GM21825 (cell line): ENCODE data around the gene CTDP1.

Source experiments
- ATAC-seq: cut with Tn5 transposase; IDR thresholded peaks from one replicate; pipeline ENCODE4 v1.9.1; 2021; ENCODE audit warnings: mild to moderate bottlenecking, moderate library complexity; ENCODE audit not compliant: unreplicated experiment

CTDP1 gene

GRCh38 chr18:79754831-79755351 is 75.3 kb downstream of the CTDP1 start:
- ATAC-seq, result no peak

- ATAC-seq, result no peak
Observed at GRCh38 chr18:79755496-79756142, 76.0 kb downstream of the CTDP1 start.

DNA sequence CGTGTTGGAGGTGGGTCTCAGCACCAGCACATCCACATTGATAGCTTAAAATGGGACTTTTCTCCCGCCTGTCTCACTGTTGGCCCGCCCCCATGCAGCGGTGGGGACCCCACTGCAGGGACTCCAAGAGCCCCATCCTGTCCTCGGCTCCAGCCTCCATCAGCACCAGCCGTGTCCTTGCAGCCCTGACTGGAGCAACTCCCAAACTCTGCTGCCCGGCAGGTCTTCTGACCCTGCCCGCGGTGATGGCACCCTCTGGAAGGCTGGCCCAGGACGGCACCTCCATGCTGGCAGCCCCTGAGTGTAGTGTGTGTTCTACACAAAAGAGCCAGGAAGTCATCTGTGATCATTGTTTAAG is 76.5 kb downstream of the CTDP1 start:
- ATAC-seq, result no peak

DNA sequence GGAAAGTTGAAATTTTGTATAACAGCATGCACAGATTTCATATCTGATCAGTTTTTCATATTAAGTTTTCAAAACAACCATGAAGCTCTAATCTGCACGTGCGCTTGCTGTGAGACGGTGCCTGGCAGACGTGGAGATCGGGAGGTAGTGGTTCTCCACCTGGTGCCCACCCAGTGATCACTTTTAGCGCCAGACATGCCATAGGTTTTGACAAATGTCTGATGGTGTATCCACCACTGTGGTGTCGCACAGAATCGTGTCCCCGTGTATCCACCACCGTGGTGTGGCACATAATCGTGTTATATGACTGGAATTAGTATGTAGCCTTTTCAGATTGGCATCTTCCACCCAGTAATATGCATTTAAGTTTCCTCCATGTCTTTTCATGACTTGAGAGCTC is 77.2 kb downstream of the CTDP1 start:
- no peak for ATAC-seq

DNA sequence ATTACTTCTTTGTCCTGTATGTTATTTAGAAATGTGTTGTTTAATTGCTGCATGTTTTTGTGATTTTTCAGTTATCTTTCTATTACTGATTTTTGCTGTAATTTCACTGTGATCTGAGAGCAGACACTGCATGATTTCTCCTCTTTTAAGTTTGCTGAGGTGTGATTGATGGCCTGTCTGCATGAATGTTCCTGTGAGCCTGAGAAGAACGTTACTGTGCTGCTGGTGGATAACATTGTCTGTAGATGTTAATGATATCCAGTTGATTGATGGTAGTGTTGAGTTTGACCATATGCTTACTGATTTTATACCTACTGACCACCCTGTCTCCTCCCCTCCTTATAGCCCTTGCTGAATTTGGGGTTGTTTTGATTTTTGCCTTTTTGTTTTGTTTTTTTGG is 80.7 kb downstream of the CTDP1 start:
- ATAC-seq, result no peak

DNA sequence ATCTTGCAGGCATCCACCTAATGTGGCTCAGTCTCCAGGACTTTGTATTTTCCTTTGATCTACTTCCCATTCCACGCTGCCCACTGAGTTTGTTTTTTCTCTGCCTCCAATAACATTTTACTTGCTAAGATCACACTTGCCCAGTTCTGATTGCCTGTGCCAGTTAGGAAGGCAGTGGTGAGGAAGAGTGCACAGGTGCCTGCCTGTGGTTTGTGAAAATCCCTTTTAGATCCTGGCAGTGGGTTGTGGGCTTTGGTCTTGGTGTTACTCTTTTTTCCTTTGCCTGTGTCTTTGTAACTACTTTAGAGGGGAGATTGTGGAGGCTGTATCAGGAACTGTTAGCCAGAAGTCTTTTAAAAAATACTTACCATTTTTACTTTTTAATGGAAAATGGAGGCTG is 81.3 kb downstream of the CTDP1 start:
- no peak for ATAC-seq

DNA sequence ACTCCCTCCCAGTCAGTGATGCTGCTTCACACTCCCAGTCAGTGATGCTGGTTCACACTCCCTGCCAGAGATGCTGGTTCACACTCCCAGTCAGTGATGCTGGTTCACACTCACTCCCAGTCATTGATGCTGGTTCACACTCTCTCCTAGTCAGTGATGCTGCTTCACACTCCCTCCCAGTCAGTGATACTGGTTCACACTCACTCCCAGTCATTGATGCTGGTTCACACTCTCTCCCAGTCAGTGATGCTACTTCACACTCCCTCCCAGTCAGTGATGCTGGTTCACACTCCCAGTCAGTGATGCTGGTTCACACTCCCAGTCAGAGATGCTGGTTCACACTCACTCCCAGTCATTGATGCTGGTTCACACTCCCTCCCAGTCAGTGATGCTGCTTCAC is 83.8 kb downstream of the CTDP1 start:
- no peak for ATAC-seq

DNA sequence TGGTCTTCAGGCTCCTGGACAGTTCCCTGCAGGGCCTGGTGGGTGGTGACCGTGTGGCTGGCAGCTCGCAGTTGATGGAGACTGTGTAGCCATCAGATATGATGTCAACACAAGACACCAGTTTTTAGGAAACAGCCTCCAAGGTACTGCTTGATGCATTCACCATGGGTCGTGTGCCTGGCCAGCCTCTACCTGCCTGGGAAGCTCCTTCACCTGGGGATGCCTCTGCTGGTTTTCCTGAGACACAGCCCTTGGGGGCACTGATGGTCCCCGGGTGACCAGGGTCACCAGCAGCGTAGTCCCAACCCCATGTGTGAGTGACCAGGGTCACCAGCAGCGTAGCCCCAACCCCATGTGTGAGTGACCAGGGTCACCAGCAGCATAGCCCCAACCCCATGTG is 84.5 kb downstream of the CTDP1 start:
- ATAC-seq, result no peak

DNA sequence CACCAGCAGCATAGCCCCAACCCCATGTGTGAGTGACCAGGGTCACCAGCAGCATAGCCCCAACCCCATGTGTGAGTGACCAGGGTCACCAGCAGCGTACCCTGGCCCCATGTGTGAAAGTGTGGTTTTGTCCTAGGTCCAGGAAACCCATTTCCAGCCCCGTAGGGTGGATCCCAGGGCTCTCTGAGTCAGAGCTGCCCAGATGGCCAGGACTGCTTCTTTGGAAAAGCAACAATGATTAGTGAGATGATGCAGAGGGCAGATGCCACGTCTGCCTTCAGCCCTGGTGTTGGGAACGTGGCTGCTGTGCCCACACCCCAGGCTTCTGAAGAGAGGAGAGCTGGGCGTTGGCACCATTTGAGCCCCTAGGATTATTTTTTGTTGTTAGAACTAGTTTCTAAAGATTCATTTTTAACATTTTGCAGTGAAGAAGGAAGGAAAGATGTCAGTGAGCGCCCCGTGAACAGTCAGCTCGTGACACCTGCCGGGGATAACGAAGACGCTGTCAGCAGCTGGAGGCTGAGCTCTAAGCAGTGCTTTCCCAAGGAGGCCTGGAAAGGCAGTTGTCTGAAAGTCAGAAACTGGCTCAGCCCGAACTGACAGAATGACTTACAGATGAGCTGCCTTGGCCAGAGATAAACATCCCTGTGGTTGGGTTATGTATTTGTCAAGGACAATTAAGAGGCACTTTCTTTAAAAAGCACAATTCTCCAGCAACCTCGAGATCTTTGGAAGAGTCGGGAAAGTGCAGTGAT is 86.1 kb downstream of the CTDP1 start:
- no peak for ATAC-seq

DNA sequence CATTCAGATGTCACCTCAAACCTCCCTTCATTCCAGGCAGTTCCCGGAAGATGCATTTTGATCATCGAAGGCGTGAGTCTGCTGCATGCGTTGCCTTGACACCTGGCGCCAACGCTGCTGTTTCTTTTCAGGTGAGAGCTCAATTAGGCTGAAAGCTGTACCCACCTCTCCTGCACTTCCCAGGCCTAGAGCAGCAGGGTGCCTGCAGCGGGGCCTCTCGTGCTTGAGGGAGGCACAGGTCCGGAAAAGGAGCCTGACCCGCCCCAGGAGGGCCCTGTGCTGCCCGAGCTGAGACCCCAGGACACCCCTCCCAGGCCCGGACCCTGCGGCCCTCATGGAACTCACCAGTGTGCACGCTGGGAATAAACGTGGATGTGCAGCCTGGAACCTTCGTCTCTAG is 86.7 kb downstream of the CTDP1 start:
- ATAC-seq, result no peak

GRCh38 chr18:79768745-79769144 is 89.1 kb downstream of the CTDP1 start:
- ATAC-seq, result no peak

DNA sequence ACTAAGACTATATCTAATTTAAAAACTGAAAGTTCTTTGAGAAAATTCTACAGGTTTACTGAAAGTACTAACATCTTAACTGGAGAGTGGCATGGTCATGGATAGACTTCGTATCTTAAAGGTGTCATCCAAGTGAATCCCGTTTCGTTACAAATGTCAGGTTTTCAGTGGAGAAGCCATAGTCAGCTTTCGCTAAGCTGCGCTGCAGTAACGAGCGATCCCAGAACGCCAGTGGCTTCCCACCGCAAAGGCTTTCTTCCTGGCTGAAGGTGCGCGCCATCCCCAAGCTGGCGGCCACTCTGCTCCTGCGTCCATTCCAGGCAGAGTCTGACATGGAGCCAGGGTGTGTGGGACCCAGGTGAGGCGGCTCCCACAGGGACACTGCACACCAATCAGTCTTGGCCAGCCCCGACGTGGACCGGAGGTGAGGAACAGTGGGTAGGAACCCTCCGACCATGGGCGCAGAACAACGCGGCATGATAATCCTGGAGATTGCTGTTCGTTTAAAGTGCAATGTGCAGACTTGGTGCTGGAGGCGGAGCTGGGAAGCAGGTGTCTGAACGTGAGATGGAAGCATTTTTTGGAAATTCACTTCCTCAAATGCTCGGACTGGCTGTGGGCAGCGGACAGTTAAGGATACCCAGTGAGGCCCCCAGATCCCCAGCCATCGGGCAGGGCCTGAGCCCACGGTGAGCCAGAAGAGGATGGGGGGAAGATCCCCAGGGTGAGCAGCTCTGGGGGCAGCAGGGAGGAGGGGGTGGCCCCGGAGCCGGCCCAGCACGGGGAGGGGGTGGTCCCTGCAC is 90.3 kb downstream of the CTDP1 start:
- ATAC-seq, result no peak

DNA sequence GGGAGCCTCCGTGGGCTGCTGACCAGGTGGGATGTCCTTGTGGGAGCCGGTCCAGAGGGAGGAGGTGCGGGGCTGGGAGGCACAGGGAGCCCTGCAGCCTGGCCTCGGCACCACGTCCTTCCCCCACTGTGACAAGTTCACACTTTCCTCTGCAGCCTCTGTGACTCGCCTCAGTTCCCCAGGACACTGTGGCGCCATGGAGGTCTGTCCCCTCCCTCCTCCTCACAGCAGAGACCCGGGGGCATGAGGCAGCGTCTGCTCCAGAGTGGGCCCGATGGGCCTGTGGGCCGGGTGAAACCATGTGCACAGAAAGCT is 90.9 kb downstream of the CTDP1 start:
- ATAC-seq, result no peak

DNA sequence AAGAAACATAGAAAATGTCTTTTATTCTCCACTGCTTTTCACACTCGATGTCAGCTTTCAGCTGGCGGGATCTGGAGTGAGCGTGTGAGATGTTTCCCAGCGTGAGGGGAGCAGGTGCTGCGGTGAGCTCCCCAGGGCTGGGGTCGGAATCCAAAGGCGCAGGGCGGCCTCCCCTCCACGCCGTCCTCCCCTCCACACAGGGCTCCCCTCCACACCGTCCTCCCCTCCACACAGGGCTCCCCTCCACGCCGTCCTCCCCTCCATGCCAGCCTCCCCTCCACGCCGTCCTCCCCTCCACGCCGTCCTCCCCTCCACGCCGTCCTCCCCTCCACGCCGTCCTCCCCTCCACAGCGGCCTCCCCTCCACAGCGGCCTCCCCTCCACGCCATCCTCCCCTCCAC is 91.2 kb downstream of the CTDP1 start:
- ATAC-seq, result no peak

DNA sequence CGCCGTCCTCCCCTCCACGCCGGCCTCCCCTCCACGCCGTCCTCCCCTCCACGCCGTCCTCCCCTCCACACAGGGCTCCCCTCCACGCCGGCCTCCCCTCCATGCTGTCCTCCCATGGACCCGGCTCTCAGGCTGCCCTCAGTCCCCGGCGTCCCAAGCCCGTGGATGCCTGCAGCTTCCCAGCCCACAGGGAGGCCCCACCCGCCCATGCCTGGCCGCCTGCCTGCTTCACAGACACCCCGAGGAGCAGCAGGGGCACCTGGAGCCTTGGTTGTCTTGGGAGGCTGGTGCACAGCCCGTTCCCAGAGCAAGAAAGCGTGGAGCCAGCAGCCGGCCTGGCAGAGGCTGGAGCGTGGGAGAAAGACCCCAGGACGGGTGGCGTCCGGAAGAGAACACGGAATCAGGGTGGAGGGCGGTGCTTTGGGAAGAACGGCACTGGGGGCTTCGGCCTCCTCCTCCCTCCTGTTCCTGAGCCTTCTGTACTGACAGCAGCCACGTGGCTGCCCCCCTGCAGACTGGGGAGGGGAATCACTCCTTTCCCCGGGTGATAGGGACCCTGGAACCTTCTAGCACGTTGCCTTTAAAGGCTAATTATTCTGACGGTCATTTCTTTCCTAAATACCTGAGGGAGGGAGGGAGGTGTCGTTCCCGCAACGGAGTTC is 92.0 kb downstream of the CTDP1 start:
- ATAC-seq, result no peak

DNA sequence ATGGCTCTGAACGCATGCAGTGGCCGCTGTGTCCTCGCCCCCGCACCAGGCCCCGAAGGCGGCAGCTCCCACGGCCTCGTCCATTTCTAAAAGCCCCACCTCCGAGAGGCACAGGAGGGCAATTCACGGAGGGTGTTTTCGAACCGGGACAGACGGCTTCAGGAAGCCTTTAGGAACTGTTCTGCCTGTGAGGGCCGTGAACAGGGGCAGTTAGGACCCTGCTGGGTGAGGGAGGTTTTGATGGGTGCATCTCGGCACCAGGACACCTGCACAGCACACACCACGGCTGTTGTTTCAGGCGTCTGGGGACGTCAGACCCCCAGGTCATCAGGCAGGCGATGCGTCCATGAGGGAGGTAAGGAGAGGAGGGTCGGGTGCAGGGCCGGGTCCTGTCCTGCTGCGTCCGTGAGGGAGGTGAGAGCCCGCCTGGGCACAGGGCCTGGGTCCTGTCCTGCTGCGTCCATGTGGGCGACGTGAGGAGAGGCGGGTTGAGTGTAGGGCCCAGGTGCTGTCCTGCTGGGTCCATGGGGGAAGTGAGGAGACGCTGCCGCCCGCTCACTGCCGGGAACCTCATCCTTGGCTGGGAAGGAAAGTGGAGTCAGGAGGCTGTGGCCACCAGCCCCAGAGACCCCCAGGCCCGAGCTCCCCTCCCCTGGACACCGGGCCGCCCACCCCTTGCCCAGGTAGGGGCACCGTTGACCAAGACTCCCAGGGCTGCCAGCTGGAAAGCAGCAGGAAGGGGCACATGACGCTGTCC is 92.7 kb downstream of the CTDP1 start:
- no peak for ATAC-seq

DNA sequence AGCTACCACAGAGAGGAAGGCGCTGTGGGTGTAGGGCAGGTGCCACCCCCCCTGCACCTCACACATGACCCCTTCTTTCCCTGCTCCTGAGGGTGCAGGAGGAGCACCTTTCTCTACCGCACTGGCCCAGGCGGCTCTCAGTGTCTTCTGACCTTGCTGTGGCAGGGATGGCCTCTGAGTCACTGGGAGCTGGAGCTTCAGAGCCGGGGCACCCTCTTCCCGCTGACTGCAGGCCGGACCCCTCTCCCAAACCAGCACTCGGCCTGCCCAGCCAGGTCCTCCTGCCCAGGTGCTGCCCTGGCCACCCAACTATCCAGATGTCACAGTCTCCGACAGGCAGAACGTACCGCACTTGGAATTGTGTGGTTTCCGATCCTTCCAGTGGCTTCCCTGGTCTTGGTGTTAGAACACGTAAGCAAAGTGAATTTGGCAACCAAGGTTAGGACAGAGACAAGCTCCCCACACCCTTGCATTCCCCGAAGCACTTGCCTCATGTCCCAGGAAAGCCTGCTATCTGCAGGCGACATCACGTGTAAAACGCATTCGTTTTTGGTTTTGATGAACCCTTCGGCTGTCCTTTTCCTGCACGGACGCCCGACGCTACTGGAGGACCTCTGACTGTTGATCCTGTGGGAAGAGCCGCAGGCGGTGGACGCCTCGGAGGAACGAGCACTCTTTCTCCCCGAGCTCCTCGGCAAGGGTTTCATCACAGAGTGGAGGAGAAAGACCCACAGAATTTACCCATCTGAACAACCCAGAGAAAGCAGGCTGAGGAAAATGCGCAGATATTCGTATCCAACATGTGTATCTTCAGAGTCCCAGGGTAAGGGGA is 93.5 kb downstream of the CTDP1 start:
- ATAC-seq, result no peak

DNA sequence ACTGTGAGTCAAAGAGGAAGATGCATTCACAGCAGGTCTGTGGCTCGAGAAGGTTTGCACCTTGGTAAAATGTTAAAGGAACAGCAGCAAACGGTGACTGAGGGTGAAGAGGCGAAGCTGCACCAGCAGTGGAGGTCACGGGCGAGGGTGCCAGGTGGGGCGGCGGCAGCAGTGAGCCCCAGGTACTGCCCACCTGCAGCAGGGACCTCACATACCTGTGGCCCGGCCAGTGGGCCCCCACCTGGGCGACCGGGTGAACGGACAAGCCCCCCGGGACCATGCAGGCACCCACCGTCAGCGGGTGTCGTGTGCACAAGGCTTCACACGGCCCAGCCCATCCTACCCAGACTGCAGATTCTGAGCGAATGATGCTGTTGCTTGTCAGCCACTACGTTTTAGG is 94.5 kb downstream of the CTDP1 start:
- no peak for ATAC-seq

DNA sequence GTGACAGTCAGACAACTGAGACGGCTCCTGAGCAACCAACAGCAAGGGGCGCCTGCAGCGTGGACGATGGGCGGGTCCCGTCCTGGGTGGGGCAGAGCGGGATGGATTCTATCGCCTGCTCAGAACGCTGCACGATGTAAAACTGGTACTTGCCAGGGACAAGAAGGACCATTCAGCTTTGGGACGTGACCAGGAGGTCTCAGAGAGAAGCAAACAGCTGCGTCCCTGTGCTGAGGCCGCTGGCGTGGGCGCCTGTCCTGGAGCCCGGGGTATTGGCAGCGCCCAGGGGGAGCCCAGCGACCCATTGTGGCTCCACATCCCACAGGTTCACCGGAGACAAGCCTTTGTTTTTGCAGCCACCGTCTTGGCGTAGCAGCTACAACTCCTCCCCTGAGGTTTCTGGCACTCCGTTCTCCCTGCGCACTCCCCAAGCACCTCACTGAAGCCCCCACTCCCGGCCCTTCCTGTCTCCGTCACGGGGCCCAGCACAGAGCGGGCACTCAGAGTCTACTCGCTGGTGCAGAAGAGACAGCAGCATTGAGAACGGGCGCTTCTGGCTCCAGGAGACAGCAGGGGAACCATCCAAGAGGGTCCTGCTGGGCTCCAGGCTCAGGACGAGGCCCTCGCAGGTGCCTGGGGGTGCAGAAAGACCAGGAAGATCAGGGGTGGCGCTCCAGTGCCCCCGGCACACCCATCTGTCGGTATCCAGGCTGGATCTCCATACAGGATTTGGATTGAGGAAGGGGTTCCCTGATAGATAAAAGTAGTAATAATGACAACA is 96.0 kb downstream of the CTDP1 start:
- no peak for ATAC-seq
